ENCODE data around the gene ZBTB25.

ZBTB25 gene

GRCh38 chr14:64516969-64517368 is 13.3 kb upstream of the ZBTB25 start:
- TF ChIP-seq, protein P1, sequence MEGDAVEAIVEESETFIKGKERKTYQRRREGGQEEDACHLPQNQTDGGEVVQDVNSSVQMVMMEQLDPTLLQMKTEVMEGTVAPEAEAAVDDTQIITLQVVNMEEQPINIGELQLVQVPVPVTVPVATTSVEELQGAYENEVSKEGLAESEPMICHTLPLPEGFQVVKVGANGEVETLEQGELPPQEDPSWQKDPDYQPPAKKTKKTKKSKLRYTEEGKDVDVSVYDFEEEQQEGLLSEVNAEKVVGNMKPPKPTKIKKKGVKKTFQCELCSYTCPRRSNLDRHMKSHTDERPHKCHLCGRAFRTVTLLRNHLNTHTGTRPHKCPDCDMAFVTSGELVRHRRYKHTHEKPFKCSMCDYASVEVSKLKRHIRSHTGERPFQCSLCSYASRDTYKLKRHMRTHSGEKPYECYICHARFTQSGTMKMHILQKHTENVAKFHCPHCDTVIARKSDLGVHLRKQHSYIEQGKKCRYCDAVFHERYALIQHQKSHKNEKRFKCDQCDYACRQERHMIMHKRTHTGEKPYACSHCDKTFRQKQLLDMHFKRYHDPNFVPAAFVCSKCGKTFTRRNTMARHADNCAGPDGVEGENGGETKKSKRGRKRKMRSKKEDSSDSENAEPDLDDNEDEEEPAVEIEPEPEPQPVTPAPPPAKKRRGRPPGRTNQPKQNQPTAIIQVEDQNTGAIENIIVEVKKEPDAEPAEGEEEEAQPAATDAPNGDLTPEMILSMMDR (IDR thresholded peaks at IDR 0.05; ENCODE audit: borderline replicate concordance, extremely low read depth, low read length, poor library complexity, severe bottlenecking) = no peak
- TF ChIP-seq EZH2 (IDR thresholded peaks at IDR 0.05; ENCODE audit: borderline replicate concordance, low read depth, low read length, severe bottlenecking) = no peak
- Histone ChIP-seq H3K36me3 (ENCODE audit: insufficient read depth, low read length) (peaks cover 29% of the 10 kb centered on the region), H3K4me3 (ENCODE audit: low read depth in 1 of 2, low read length in 2 of 2) (no peak overlapping the region), H3K4me2 (ENCODE audit: insufficient read depth, low read length) (no peak overlapping the region), H3K27ac (ENCODE audit: low read length) (no peak overlapping the region), H3K9me3 (ENCODE audit: insufficient read depth, low read length, severe bottlenecking) (no peaks in the 10 kb centered on the region), H3K4me1 (ENCODE audit: insufficient read depth, low read length) (no peaks in the 10 kb centered on the region; the same call in 1 of the 2 replicates), H2AFZ (ENCODE audit: low read depth, low read length) (no peak overlapping the region), H4K20me1 (ENCODE audit: insufficient read depth, low read length) (peaks cover 71% of the 10 kb centered on the region), H3K27me3 (ENCODE audit: insufficient read depth, low read length, poor library complexity) (no peaks in the 10 kb centered on the region), H3K9ac (ENCODE audit: low read depth, low read length) (no peak overlapping the region), H3K79me2 (ENCODE audit: insufficient read depth, low read length) (peaks cover 98% of the 10 kb centered on the region)
- ATAC-seq (ENCODE audit: insufficient read depth, low read depth) = no peak
- no peak for DNase-seq

- H3K4me3 ChIP-seq (ENCODE audit: low read depth in 1 of 2, low read length in 2 of 2) = no peak overlapping the region
- peaks cover 70% of the 10 kb centered on the region for H4K20me1 ChIP-seq (ENCODE audit: insufficient read depth, low read length)
Measured at GRCh38 chr14:64515053-64515452, 11.4 kb upstream of the ZBTB25 start.

DNA sequence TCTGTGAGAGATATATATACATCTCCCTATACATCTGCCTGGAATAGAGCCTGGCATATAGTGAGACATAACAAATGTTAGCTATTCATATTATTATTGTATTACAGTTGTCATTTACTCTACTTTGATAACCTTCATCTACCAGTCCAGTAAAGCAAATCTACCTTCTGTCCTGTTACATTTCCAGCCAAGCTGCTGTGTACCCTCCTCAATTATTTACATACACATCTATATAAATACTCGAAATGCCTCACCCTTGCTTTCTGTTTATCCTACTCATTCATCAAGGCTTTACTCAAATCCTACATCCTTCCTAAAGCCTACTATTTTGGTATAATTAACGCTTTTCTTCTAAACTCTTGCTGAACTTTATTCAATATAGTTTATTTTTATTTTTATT is 9.6 kb upstream of the ZBTB25 start:
- H3K9me3 ChIP-seq (ENCODE audit: insufficient read depth, low read length, severe bottlenecking) = no peaks in the 10 kb centered on the region
- TF ChIP-seq, protein P1 (IDR thresholded peaks at IDR 0.05; ENCODE audit: borderline replicate concordance, extremely low read depth, low read length, poor library complexity, severe bottlenecking) = no peak
- no peak for TF ChIP-seq EZH2 (IDR thresholded peaks at IDR 0.05; ENCODE audit: borderline replicate concordance, low read depth, low read length, severe bottlenecking)
- no peak for ATAC-seq (ENCODE audit: insufficient read depth, low read depth)
- peaks cover 30% of the 10 kb centered on the region for H3K4me1 ChIP-seq (ENCODE audit: insufficient read depth, low read length)
- H3K9ac ChIP-seq (ENCODE audit: low read depth, low read length) = no peak overlapping the region
- H3K36me3 ChIP-seq (ENCODE audit: insufficient read depth, low read length) = peaks cover 19% of the 10 kb centered on the region
- H3K4me2 ChIP-seq (ENCODE audit: insufficient read depth, low read length) = no peak overlapping the region
- no peak overlapping the region for H2AFZ ChIP-seq (ENCODE audit: low read depth, low read length)
- H3K4me3 ChIP-seq (ENCODE audit: low read depth in 1 of 2, low read length in 2 of 2) = no peak overlapping the region
- peaks cover 97% of the 10 kb centered on the region for H3K79me2 ChIP-seq (ENCODE audit: insufficient read depth, low read length)
- no peak for DNase-seq
- H3K27ac ChIP-seq (ENCODE audit: low read length) = no peak overlapping the region
- peaks cover 77% of the 10 kb centered on the region for H4K20me1 ChIP-seq (ENCODE audit: insufficient read depth, low read length)
- H3K27me3 ChIP-seq (ENCODE audit: insufficient read depth, low read length, poor library complexity) = no peaks in the 10 kb centered on the region

More at GRCh38 chr14:64515053-64515452, 11.4 kb upstream of the ZBTB25 start:
- no peaks in the 10 kb centered on the region for H3K27me3 ChIP-seq (ENCODE audit: insufficient read depth, low read length, poor library complexity)
- peaks cover 98% of the 10 kb centered on the region for H3K79me2 ChIP-seq (ENCODE audit: insufficient read depth, low read length)
- no peaks in the 10 kb centered on the region for H3K9me3 ChIP-seq (ENCODE audit: insufficient read depth, low read length, severe bottlenecking)
- H3K4me2 ChIP-seq (ENCODE audit: insufficient read depth, low read length) = no peak overlapping the region
- peaks cover 19% of the 10 kb centered on the region for H3K36me3 ChIP-seq (ENCODE audit: insufficient read depth, low read length)
- H3K27ac ChIP-seq (ENCODE audit: low read length) = no peak overlapping the region
- peaks cover 18% of the 10 kb centered on the region for H3K4me1 ChIP-seq (ENCODE audit: insufficient read depth, low read length)
- H2AFZ ChIP-seq (ENCODE audit: low read depth, low read length) = no peak overlapping the region
- no peak for TF ChIP-seq EZH2 (IDR thresholded peaks at IDR 0.05; ENCODE audit: borderline replicate concordance, low read depth, low read length, severe bottlenecking)
- TF ChIP-seq, protein P1 (IDR thresholded peaks at IDR 0.05; ENCODE audit: borderline replicate concordance, extremely low read depth, low read length, poor library complexity, severe bottlenecking) = no peak
- H3K9ac ChIP-seq (ENCODE audit: low read depth, low read length) = no peak overlapping the region
- DNase-seq (no peak), ATAC-seq (ENCODE audit: insufficient read depth, low read depth) (no peak)
